Hematopoietic multipotent progenitor cell treated with erythropoietin and hydrocortisone succinate and interleukin-3 and kit ligand, for 6 days (in vitro differentiated cells): Measurements from ENCODE around the gene ZNF407.
A peak's percentile ranks its signal among the peaks of the same experiment; 100 is the strongest.

Experiments
- DNase-seq: peaks from one replicate; pipeline ENCODE4 v3.0.0-alpha.2; 2015

Gene ZNF407

GRCh38 chr18:74896390-74896991 lies 298.8 kb downstream of the ZNF407 start:
- DNase-seq: peak; percentile 37

DNA sequence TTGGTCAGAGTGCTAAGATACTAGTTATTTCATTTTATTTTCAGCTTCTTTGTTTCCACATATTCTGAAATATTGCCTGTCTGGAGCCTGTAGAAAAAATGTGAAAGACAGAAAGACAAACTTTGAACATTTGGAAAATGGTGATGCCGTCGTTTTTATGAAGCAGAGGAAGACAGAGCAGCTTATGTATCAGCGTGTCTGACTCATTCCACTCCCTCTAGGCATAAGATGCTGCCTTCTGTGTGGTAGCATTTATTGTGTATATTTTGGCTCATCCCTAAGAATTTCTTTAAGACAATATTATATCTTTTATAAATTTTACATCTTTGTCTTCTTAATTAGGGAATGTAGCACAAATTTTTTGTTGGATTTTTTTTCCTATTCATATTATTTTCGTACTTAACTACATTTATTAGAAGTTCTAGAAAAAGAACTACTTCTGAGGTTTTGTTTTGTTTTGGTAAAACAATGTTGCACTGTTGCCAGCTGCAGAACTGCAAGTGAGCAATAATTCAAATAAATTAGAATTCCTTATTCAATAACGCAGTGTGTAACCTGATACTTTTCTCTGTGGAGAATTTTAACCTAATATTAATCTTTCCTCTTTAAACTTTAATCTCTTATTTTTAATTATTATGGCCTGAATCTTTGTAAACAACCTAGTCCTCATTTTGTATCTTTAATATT lies 300.4 kb downstream of the ZNF407 start:
- DNase-seq: no peak

- no peak for DNase-seq
Observed at GRCh38 chr18:74898965-74899364, 301.3 kb downstream of the ZNF407 start.

- DNase-seq: no peak
Observed at GRCh38 chr18:74899554-74899953, 301.9 kb downstream of the ZNF407 start.

DNA sequence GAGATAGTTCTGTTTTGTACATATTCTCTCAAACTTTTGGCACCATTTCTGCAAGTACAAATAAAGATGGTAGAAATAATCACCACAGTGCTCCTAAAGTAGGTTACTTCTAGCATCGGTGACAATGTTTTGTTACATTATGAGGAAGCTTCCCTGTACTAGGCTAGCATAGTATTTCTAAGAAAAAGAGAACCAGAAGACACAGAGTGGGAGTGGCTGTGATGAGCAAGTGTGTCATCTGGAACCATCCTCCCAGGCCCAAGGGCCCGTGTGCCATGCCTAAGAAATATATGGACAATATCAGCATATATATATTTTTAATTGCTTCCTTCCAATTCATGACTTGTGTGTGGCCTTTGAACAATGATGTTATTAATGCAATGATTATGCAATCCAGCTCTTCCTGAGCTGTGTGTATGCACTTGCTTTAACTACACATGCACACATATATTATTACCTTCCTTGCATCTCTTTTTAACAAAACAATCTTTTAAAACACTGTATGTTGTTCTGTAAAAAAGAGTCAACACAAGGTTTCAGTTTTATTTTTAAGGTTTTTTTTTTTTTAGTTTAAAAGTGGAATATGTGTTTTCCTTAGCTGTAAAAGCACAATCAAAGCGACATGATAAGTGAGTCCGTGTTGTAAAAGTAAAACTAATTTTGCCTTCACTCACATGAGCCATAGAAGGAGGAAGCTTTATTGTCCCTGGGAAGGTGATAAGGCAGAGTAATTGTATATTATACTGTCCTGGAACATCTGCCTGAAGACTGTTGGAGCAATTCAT lies 303.9 kb downstream of the ZNF407 start:
- DNase-seq: peak; percentile 12

- no peak for DNase-seq
Observed at GRCh38 chr18:74902147-74902455, 304.4 kb downstream of the ZNF407 start.

DNA sequence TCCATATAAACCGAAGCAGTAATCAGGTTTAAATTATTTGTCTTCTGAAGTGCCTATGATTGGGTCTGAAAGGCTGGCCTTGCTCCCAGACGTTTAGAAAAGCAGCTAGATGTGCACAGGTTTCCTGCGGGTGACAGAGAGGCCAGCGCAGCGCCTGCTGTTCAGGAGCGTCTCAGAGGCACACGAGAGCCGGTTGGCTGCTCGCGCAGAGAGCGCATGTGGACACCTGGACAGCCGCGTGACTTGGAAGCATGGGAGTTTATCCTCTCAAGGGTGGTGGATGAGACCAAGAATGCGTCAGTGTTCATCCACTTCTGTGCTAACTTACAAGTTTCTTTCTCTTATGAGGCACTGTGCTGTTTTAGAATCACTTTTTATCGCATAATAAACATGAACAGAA lies 307.6 kb downstream of the ZNF407 start:
- no peak for DNase-seq

GRCh38 chr18:74906184-74906583 lies 308.5 kb downstream of the ZNF407 start:
- no peak for DNase-seq

- no peak for DNase-seq
Observed at GRCh38 chr18:74914052-74914591, 316.5 kb downstream of the ZNF407 start.

GRCh38 chr18:74914648-74915047 lies 317.0 kb downstream of the ZNF407 start:
- DNase-seq: no peak

GRCh38 chr18:74916773-74917393 lies 319.2 kb downstream of the ZNF407 start:
- DNase-seq: no peak

DNA sequence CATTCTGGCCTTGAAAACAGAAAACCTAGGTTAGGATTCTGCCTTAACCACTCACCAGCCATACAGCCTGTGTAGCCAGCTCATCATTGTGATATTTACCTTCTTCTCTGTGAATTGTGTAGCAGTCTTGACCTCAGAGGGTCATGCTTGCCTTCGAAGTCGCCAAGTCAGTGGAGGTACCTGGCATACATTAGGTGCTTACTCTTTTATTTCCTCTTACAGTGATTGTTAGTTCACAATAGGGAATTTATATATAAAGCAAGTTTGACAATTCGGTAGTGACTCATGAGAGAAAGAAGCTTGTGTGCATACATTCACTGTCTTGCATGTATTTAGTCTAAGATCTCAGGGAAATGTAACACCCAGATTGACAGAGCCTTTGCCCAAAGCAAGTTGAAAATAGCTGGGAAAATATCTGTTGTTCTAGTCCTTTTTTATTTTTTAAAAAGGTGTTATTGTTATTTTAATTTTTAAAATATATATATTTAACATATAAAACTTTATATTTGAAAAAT lies 320.7 kb downstream of the ZNF407 start:
- no peak for DNase-seq

GRCh38 chr18:74921057-74921820 lies 323.6 kb downstream of the ZNF407 start:
- no peak for DNase-seq

DNA sequence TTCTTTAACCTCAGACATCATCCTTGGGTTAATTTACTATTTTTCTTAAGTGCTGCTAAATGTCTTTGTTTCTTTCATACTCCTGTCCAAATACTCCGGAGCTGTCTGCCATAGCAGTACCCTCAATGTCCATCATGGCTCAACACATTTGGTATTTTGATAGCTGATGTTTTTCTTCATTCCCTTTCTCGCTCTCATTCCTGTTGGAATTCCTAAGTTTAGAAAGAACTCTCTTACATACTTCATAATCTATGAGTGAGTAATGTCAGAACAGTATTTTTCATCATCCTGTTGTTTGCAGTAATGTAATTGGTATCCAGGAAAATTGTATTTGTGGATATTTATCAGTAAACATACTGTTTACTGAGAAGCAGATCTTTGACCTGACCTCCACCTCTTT lies 328.4 kb downstream of the ZNF407 start:
- no peak for DNase-seq

GRCh38 chr18:74928194-74928968 lies 330.7 kb downstream of the ZNF407 start:
- no peak for DNase-seq

DNA sequence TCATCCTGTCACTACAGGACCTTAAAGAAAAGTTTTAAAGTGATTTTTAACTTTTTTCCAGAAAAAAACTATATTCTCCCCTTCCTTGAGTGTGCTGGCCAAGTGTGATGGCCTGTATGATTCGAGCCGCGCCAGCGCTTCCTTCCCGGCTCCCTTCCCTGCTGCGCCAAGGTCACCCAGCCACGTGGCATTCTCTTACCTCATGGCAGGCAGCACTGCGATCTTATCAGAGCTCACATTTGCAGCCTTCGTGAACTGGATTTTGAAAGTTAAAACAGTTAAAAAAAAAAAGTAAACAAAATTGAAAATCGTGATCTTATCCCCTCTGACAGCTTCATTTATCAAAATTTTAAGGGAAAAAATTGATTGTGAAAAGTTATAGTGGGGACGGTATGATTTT lies 331.4 kb downstream of the ZNF407 start:
- DNase-seq: no peak

DNA sequence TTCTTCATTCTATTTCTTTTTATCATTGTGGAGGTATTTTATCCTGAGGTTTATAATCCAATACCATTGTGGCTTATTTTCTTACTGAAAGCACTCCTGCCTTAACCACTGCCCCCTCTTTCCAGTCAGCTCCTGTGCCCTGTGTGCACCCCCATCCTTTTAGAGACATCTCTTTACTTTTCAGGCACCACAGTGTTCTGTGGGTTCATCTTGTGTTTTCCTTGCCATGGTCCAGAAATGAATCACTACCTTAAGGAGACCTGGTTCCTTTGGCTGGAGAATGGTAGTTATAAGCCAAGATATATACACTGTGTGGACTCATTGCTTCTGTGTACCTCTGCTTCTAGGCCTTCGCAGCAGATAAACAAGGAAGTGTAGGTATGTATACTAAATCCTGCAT lies 332.9 kb downstream of the ZNF407 start:
- DNase-seq: no peak

- DNase-seq: no peak
Observed at GRCh38 chr18:74933930-74934329, 336.3 kb downstream of the ZNF407 start.

DNA sequence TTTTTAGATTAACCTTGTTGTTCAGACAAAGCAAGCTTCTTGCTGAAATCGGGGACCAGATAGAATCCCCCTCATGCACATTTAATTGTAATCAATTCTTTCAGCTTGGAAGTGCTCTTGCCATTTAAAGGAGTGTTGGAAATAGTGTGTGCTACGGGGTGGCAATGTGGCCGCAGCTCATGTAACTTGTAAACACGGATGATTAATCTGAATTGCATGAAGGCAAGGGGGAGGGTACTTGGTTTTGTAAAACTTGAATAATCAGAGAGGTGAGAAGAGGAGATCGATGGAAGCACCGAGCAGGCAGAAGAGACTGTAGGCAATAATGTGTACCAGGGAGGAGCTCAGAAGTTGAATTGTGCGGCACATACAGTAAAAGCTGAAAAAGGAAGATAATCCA lies 337.8 kb downstream of the ZNF407 start:
- DNase-seq: no peak

DNA sequence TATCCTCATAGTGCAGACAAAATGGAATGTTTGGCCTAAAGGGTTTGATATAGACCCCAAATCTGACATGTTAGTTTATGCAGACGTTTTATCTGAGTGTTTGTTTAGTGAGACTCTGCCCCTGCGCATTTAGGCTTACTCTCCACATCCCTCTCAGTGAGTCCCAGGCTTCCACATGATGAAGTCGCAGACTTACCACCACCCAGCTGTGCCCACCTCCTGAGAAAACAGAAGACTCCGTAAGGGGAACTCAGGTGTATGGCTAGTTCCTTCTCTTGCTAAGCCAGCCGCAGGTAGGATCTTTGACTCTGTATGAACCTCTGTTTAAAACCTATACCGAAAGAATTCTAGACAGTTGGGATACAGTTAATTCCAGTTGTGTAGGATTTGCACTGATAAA lies 338.7 kb downstream of the ZNF407 start:
- DNase-seq: no peak

GRCh38 chr18:74937291-74937690 lies 339.6 kb downstream of the ZNF407 start:
- peak; percentile 48 for DNase-seq

DNA sequence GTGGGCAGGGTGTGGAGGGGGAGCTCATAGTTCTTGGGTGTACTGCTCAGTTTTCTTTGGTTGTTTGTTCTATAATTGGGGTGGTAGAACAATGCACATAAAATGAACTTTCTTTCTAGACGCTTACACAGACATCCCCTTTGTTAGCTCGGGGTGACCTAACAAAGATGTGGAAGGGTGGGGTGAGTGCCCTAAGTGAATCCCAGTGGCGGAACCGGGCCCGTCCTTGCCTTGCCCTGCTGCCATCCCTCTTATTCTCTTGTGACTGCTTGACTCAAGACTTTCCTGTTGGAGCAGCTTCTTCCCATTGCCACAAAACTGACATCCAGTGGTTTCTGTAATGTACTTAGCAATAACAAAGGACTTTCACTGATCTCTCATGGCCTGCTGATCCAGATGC lies 343.2 kb downstream of the ZNF407 start:
- no peak for DNase-seq
